ENCODE measurements around the gene TPRN.

DNA sequence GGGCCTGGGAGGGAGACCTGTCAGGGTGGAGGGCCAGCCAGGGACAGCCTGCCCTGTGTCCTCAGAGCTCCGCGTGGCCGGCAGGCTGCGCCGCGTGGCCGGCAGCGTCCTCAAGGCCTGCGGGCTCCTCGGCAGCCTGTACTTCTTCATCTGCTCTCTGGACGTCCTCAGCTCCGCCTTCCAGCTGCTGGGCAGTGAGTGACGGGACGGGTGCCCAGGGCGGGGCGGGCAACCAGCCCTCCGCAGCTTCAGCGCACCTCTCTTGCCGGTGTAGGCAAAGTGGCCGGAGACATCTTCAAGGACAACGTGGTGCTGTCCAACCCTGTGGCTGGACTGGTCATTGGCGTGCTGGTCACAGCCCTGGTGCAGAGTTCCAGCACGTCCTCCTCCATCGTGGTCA lies 32.0 kb upstream of the TPRN start:
- no peak for TF ChIP-seq ESRRA (CRISPR knock-in tag; IDR thresholded peaks at IDR 0.05; ENCODE audit: borderline replicate concordance)
- no peak for TF ChIP-seq NFYB (CRISPR knock-in tag; conservative IDR thresholded peaks at IDR 0.05; ENCODE audit: low read depth)
- no peak for TF ChIP-seq NR2C2 (CRISPR knock-in tag; IDR thresholded peaks at IDR 0.05)
- no peak for TF ChIP-seq IRF2 (CRISPR knock-in tag; IDR thresholded peaks at IDR 0.05; ENCODE audit: borderline replicate concordance, low read depth)
- TF ChIP-seq MAX (CRISPR knock-in tag; IDR thresholded peaks at IDR 0.05), result no peak
- TF ChIP-seq ZNF138 (CRISPR knock-in tag; conservative IDR thresholded peaks at IDR 0.05), result no peak
- no peak for TF ChIP-seq CTCF (IDR thresholded peaks at IDR 0.05)
- TF ChIP-seq ELF4 (CRISPR knock-in tag; IDR thresholded peaks at IDR 0.05; ENCODE audit: low read depth), result no peak
- TF ChIP-seq ZNF232 (CRISPR knock-in tag; IDR thresholded peaks at IDR 0.05), result no peak
- no peak for TF ChIP-seq JUN (CRISPR knock-in tag; IDR thresholded peaks at IDR 0.05)
- no peak for TF ChIP-seq MLX (CRISPR knock-in tag; IDR thresholded peaks at IDR 0.05)
- TF ChIP-seq ARID4B (CRISPR knock-in tag; IDR thresholded peaks at IDR 0.05; ENCODE audit: borderline replicate concordance), result no peak
- TF ChIP-seq TP53 (CRISPR knock-in tag; IDR thresholded peaks at IDR 0.05), result no peak

All from WTC11 (cell line).